ENCODE data around the gene PLG.
"Not testable (repeated sequence)": the region's sequence is repeated elsewhere in the genome, so short reads cannot be mapped to it uniquely, and the experiment has no call there.

Gene PLG

DNA sequence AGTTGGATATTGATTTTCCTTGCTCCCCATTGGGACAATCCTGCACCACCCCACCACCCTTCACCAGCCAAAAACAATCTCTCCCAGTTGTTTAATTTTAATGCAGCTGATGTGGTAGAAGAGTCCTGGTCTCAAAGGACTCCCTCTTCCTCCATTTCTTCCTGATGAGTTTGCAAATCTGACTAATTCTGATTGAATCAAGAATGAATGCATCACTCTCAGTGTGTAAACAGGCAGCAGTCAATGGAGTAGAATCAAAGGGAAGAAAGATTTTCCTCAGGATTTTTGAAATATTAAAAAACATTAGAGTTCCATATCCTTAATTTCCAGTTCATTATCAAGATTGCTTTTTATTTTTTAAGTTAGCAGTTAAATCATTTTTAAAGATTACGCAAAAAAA, 54.0 kb downstream of the PLG start:
- Histone ChIP-seq H3K4me1 (ENCODE audit: control insufficient read depth in 1 of 2, insufficient read depth in 2 of 2, low read length in 2 of 2) (no peaks in the 10 kb centered on the region), H3K4me3 (ENCODE audit: low read depth in 1 of 2, low read length in 2 of 2) (no peak overlapping the region), H3K27ac (ENCODE audit: low read length) (no peak overlapping the region), H3K27me3 (ENCODE audit: low read depth, low read length) (no peaks in the 10 kb centered on the region), H3K36me3 (ENCODE audit: control insufficient read depth in 1 of 2, insufficient read depth in 2 of 2, low read length in 2 of 2) (no peaks in the 10 kb centered on the region), H3K9me3 (ENCODE audit: control insufficient read depth in 1 of 2, low read length in 2 of 2) (no peaks in the 10 kb centered on the region)

DNA sequence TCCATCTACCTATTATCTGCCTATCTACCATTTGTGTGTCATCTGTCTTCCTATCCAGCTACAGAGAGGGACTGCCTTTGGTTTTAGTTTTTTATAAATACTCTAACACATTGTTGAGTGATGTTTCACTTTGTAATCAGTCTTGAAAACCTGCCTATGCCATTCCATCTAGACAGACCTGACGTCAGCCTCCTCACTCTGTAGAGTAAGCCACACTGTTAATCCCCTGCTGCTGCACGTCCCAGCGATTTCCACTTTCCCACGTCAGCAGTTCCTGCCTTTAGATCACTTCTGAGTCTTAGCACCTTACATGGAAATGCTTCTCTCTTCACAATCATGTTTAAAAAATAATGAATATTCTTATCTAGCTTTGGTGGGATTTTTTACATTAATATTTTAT, 54.8 kb downstream of the PLG start:
- H3K4me3 ChIP-seq (ENCODE audit: low read depth in 1 of 2, low read length in 2 of 2), result no peak overlapping the region
- H3K9me3 ChIP-seq (ENCODE audit: control insufficient read depth in 1 of 2, low read length in 2 of 2), result peaks cover 0 to 3% of the 10 kb centered on the region in 2 donors
- no peaks in the 10 kb centered on the region for H3K36me3 ChIP-seq (ENCODE audit: control insufficient read depth in 1 of 2, insufficient read depth in 2 of 2, low read length in 2 of 2)
- no peak overlapping the region for H3K27ac ChIP-seq (ENCODE audit: low read length)
- H3K27me3 ChIP-seq (ENCODE audit: low read depth, low read length), result no peaks in the 10 kb centered on the region
- H3K4me1 ChIP-seq (ENCODE audit: control insufficient read depth in 1 of 2, insufficient read depth in 2 of 2, low read length in 2 of 2), result no peaks in the 10 kb centered on the region

DNA sequence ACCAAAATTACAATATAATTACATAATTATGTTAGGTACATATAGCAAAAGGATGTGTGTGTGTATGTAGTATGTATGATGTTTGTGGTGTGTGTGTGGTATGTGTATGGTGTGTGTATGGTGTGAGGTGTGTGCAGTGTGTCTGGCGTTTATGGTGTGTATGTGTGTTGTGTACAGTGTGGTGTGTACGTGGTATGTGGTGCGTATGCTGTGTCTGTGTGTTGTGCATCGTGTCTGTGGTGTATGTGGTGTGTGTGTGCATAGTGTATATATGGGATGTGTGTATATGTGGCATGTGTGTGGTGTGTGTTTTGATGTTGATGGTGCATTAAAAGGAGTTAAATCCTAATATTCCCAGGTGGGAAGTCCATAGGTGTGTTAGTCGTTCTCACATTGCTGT, 62.8 kb downstream of the PLG start:
- Histone ChIP-seq H3K27ac (ENCODE audit: low read length) (no peak overlapping the region), H3K27me3 (ENCODE audit: low read depth, low read length) (no peaks in the 10 kb centered on the region), H3K9me3 (ENCODE audit: control insufficient read depth in 1 of 2, low read length in 2 of 2) (peaks cover 0 to 3% of the 10 kb centered on the region in 2 donors), H3K4me1 (ENCODE audit: control insufficient read depth in 1 of 2, insufficient read depth in 2 of 2, low read length in 2 of 2) (peaks cover 0 to 9% of the 10 kb centered on the region in 2 donors), H3K36me3 (ENCODE audit: control insufficient read depth in 1 of 2, insufficient read depth in 2 of 2, low read length in 2 of 2) (no peaks in the 10 kb centered on the region), H3K4me3 (ENCODE audit: low read depth in 1 of 2, low read length in 2 of 2) (no peak overlapping the region)

DNA sequence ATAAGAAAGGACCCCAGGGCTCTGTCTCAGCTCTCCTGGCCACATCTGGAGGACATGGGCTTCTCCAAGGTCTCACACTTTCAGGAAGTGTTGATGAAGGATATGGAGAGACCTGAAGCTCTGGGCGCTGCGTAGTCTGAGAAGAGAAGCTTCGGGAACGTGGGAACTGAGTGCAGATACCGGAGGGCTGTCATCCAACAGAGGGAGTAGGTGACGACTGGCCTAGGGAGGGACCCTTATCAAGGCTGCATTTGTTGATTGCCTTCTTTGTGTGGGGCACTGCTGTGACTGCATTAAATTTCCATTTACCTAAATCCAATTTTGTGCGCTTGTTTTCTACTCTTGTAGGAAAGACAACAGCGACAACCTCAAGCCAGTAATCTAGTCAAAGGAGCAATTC, 63.4 kb downstream of the PLG start:
- H3K36me3 ChIP-seq (ENCODE audit: control insufficient read depth in 1 of 2, insufficient read depth in 2 of 2, low read length in 2 of 2), result no peaks in the 10 kb centered on the region
- no peaks in the 10 kb centered on the region for H3K27me3 ChIP-seq (ENCODE audit: low read depth, low read length)
- no peak overlapping the region for H3K4me3 ChIP-seq (ENCODE audit: low read depth in 1 of 2, low read length in 2 of 2)
- peaks cover 0 to 3% of the 10 kb centered on the region in 2 donors for H3K9me3 ChIP-seq (ENCODE audit: control insufficient read depth in 1 of 2, low read length in 2 of 2)
- H3K27ac ChIP-seq (ENCODE audit: low read length), result no peak overlapping the region
- H3K4me1 ChIP-seq (ENCODE audit: control insufficient read depth in 1 of 2, insufficient read depth in 2 of 2, low read length in 2 of 2), result peaks cover 0 to 9% of the 10 kb centered on the region in 2 donors

DNA sequence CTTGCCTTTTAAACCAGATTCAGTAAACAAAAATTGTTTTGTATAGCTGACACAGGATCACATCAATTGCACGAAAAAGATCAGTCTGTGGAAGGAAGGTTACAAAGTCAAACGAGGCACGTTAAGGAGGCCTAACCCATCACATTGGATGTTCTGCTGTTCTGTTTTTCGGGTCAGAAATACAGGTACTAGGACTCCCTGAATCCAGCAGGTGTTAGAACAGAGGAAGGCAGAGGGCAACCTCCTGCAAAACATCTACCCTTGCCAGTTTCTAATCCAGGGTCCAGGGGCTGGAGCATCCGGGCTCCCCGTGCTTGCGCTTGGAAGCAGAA, 64.6 kb downstream of the PLG start:
- H3K4me3 ChIP-seq (ENCODE audit: low read depth in 1 of 2, low read length in 2 of 2), result peak overlapping the region in 1 of 2 donors; percentile 61

DNA sequence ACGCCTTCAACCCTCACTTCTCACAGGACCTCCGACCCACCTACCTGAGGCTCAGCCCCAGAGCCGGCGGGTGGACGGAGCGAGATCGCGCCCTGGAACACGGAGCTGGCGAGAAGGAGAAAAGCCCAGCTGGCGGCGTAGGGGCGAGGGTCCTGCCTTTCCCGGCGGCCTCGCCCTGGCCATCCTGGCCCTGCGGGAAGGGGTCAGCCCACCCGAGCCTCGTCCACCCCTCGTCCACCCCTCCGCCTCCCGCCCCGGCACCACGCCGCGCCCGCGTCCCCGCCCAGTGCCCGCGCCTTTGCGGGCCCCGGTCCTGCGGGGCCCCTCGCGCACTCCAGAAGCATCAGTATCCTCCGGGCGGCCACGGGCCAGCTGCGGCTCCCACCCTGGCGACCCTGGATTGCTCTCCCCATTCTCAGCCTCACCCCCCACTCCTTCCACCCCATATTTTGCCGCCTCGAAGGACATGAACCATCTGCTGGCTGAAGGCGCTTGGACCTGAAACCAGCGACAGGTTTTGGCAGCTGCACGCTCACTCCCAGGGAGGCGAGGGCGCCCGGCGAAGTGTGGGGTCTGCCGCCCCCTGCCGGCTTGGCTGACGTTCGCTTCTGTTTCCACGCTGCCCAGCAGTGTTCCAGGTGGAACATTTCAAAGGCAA, 65.1 kb downstream of the PLG start:
- H3K9me3 ChIP-seq (ENCODE audit: control insufficient read depth in 1 of 2, low read length in 2 of 2), result no peaks in the 10 kb centered on the region
- H3K36me3 ChIP-seq (ENCODE audit: control insufficient read depth in 1 of 2, insufficient read depth in 2 of 2, low read length in 2 of 2), result no peaks in the 10 kb centered on the region
- peak overlapping the region; percentile 48 to 61 for H3K4me3 ChIP-seq (ENCODE audit: low read depth in 1 of 2, low read length in 2 of 2)
- H3K27me3 ChIP-seq (ENCODE audit: low read depth, low read length), result no peaks in the 10 kb centered on the region
- peaks cover 0 to 9% of the 10 kb centered on the region in 2 donors for H3K4me1 ChIP-seq (ENCODE audit: control insufficient read depth in 1 of 2, insufficient read depth in 2 of 2, low read length in 2 of 2)
- H3K27ac ChIP-seq (ENCODE audit: low read length), result no peak overlapping the region

More for the DNA sequence above, 64.6 kb downstream of the PLG start:
- H3K9me3 ChIP-seq (ENCODE audit: control insufficient read depth in 1 of 2, low read length in 2 of 2), result no peaks in the 10 kb centered on the region
- peaks cover 0 to 9% of the 10 kb centered on the region in 2 donors for H3K4me1 ChIP-seq (ENCODE audit: control insufficient read depth in 1 of 2, insufficient read depth in 2 of 2, low read length in 2 of 2)
- H3K27ac ChIP-seq (ENCODE audit: low read length), result no peak overlapping the region
- H3K27me3 ChIP-seq (ENCODE audit: low read depth, low read length), result no peaks in the 10 kb centered on the region
- H3K36me3 ChIP-seq (ENCODE audit: control insufficient read depth in 1 of 2, insufficient read depth in 2 of 2, low read length in 2 of 2), result no peaks in the 10 kb centered on the region

DNA sequence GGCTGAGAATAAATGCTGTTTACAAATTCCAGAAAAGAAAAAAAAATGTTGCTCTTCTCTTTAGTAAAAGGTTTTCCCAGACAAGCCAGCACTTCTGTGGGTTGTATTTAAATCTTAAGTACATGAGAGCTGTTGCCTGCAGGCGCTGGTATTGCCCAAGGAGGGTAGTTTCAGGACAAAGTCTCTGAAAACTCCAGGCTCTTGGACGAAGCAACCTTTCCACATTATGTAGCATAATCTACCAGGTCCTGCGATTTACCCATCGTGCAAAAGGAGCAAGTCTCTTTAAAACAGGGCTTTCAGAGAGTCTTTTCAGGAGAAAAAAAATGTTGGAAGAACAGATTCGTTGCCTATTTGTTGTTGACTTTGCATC, 65.6 kb downstream of the PLG start:
- Histone ChIP-seq H3K27ac (ENCODE audit: low read length) (no peak overlapping the region), H3K36me3 (ENCODE audit: control insufficient read depth in 1 of 2, insufficient read depth in 2 of 2, low read length in 2 of 2) (no peaks in the 10 kb centered on the region), H3K4me3 (ENCODE audit: low read depth in 1 of 2, low read length in 2 of 2) (peak overlapping the region in 1 of 2 donors; percentile 61), H3K27me3 (ENCODE audit: low read depth, low read length) (no peaks in the 10 kb centered on the region), H3K9me3 (ENCODE audit: control insufficient read depth in 1 of 2, low read length in 2 of 2) (no peaks in the 10 kb centered on the region), H3K4me1 (ENCODE audit: control insufficient read depth in 1 of 2, insufficient read depth in 2 of 2, low read length in 2 of 2) (peaks cover 0 to 9% of the 10 kb centered on the region in 2 donors)

DNA sequence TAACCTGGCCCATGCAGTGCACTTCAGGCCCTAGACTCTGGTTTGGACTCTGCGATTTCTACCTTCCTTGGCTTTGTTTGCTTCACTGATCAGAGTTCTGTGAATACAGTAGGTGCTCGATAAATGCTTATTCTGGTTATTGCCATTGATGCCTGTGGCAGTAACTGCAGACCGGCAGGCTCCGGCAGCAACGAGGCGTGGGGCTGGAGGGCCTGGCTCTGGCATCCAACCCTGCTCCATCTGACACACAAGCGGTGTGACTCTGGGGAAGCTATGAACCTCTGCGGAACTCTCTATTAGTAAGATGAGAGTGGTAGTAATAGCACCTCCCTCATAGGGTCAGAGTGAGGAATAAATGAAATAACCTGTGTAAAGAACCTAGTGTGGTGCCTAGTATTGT, 66.1 kb downstream of the PLG start:
- Histone ChIP-seq H3K36me3 (ENCODE audit: control insufficient read depth in 1 of 2, insufficient read depth in 2 of 2, low read length in 2 of 2) (no peaks in the 10 kb centered on the region), H3K27me3 (ENCODE audit: low read depth, low read length) (no peaks in the 10 kb centered on the region)

DNA sequence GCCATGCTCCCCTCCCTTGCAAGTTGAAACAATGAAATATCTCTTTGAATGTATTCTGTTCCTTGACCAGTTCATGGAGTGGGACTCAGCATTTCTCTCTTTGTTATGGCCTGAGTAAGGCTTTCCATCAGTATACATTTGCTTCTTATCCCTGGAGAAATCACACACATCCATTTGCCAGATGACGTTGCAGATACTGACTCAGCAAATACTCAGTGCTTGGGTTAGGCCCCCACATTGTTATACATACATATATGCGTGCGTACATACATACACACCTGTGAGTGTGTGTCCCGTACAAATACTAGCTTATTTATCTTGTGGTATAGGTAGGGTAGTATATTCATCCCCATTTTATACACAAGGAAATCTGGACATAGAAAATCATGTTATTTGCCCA, 72.4 kb downstream of the PLG start:
- no peak overlapping the region for H3K4me3 ChIP-seq (ENCODE audit: low read depth in 1 of 2, low read length in 2 of 2)
- peaks cover 0 to 3% of the 10 kb centered on the region in 2 donors for H3K9me3 ChIP-seq (ENCODE audit: control insufficient read depth in 1 of 2, low read length in 2 of 2)
- no peaks in the 10 kb centered on the region for H3K27me3 ChIP-seq (ENCODE audit: low read depth, low read length)
- no peaks in the 10 kb centered on the region for H3K36me3 ChIP-seq (ENCODE audit: control insufficient read depth in 1 of 2, insufficient read depth in 2 of 2, low read length in 2 of 2)
- no peak overlapping the region for H3K27ac ChIP-seq (ENCODE audit: low read length)
- H3K4me1 ChIP-seq (ENCODE audit: control insufficient read depth in 1 of 2, insufficient read depth in 2 of 2, low read length in 2 of 2), result no peaks in the 10 kb centered on the region

More for the DNA sequence above, 66.1 kb downstream of the PLG start:
- H3K27ac ChIP-seq (ENCODE audit: low read length), result no peak overlapping the region
- no peaks in the 10 kb centered on the region for H3K9me3 ChIP-seq (ENCODE audit: control insufficient read depth in 1 of 2, low read length in 2 of 2)
- H3K4me1 ChIP-seq (ENCODE audit: control insufficient read depth in 1 of 2, insufficient read depth in 2 of 2, low read length in 2 of 2), result peaks cover 0 to 9% of the 10 kb centered on the region in 2 donors
- no peak overlapping the region for H3K4me3 ChIP-seq (ENCODE audit: low read depth in 1 of 2, low read length in 2 of 2)

DNA sequence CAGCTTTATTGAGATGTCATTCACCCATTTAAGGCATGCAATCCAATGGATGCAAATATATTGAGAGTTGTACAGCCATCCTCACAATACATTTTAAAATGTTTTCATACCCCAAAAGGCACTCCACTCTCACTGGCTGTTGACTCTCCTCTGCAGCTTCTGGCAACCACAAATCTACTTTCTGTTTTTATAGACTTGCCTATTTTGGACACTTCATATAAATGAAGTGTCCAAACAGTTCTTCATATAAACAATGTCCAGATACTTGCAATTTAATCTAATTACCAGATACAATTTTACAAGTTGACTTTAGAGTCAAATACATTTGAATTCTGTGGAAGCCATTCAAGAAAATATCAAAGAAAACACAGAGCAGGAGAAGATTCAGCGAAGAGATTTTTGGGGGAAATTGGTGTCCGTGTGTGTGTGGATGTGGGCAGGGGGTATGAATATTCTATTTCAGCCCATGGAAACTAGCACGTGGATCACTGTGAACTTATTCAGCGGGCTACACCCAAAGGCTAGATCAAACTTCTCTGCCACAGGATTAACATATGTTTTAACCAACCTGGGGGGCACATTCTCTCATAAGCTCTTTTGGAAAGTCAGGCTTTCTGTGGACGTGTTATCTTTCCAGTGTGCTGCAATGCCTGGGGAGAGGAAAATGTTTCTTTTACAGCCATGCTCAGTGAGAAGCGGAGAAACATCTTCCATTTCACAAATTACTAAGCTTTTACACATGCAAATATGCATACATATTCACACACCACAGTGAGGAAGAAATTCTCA, 73.9 kb downstream of the PLG start:
- H3K36me3 ChIP-seq (ENCODE audit: control insufficient read depth in 1 of 2, insufficient read depth in 2 of 2, low read length in 2 of 2), result no peaks in the 10 kb centered on the region
- H3K27me3 ChIP-seq (ENCODE audit: low read depth, low read length), result no peaks in the 10 kb centered on the region
- no peaks in the 10 kb centered on the region for H3K4me1 ChIP-seq (ENCODE audit: control insufficient read depth in 1 of 2, insufficient read depth in 2 of 2, low read length in 2 of 2)
- no peak overlapping the region for H3K4me3 ChIP-seq (ENCODE audit: low read depth in 1 of 2, low read length in 2 of 2)
- no peak overlapping the region for H3K27ac ChIP-seq (ENCODE audit: low read length)
- peaks cover 0 to 3% of the 10 kb centered on the region in 2 donors for H3K9me3 ChIP-seq (ENCODE audit: control insufficient read depth in 1 of 2, low read length in 2 of 2)

DNA sequence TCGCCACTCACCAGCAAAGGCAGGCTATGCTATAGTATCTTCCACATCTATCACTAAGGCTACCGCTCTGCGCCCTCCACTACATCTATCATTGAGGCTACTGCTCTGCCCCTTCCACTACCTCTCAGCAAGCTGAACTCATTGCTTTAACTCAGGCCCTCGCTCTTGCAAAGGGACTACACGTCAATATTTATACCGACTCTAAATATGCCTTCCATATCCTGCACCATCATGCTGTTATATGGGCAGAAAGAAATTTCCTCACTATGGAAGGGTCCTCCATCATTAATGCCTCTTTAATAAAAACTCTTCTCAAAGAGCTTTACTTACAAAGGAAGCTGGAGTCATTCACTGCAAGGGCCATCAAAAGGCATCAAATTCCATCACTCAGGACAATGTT, 77.1 kb downstream of the PLG start:
- H3K27me3 ChIP-seq (ENCODE audit: low read depth, low read length); H3K27ac ChIP-seq (ENCODE audit: low read length); H3K4me3 ChIP-seq (ENCODE audit: low read depth in 1 of 2, low read length in 2 of 2); H3K4me1 ChIP-seq (ENCODE audit: control insufficient read depth in 1 of 2, insufficient read depth in 2 of 2, low read length in 2 of 2); H3K9me3 ChIP-seq (ENCODE audit: control insufficient read depth in 1 of 2, low read length in 2 of 2); H3K36me3 ChIP-seq (ENCODE audit: control insufficient read depth in 1 of 2, insufficient read depth in 2 of 2, low read length in 2 of 2): not testable (repeated sequence)

DNA sequence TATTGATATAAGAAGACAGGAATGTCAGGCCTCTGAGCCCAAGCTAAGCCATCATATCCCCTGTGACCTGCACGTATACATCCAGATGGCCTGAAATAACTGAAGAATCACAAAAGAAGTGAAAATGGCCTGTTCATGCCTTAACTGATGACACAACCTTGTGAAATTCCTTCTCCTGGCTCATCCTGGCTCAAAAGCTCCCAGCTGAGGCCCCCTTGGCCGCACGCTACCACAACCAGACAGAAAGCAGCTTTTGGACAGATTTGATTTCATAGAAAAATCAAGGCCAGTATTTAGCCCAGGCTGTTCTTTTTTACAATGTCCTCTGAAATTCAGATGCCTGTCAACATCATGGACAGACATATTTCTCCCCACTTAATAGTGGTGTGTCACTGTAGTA, 78.6 kb downstream of the PLG start:
- not testable (repeated sequence) for H3K27me3 ChIP-seq (ENCODE audit: low read depth, low read length); H3K4me1 ChIP-seq (ENCODE audit: control insufficient read depth in 1 of 2, insufficient read depth in 2 of 2, low read length in 2 of 2)

More for the DNA sequence above, 78.6 kb downstream of the PLG start:
- not testable (repeated sequence) for H3K9me3 ChIP-seq (ENCODE audit: control insufficient read depth in 1 of 2, low read length in 2 of 2); H3K27ac ChIP-seq (ENCODE audit: low read length); H3K36me3 ChIP-seq (ENCODE audit: control insufficient read depth in 1 of 2, insufficient read depth in 2 of 2, low read length in 2 of 2); H3K4me3 ChIP-seq (ENCODE audit: low read depth in 1 of 2, low read length in 2 of 2)

All from muscle layer of duodenum (tissue), 2 donors.